ENCODE results near the gene ZNF503.
"Not testable (repeated sequence)": the region's sequence is repeated elsewhere in the genome, so short reads cannot be mapped to it uniquely, and the experiment has no call there.

ZNF503 gene

DNA sequence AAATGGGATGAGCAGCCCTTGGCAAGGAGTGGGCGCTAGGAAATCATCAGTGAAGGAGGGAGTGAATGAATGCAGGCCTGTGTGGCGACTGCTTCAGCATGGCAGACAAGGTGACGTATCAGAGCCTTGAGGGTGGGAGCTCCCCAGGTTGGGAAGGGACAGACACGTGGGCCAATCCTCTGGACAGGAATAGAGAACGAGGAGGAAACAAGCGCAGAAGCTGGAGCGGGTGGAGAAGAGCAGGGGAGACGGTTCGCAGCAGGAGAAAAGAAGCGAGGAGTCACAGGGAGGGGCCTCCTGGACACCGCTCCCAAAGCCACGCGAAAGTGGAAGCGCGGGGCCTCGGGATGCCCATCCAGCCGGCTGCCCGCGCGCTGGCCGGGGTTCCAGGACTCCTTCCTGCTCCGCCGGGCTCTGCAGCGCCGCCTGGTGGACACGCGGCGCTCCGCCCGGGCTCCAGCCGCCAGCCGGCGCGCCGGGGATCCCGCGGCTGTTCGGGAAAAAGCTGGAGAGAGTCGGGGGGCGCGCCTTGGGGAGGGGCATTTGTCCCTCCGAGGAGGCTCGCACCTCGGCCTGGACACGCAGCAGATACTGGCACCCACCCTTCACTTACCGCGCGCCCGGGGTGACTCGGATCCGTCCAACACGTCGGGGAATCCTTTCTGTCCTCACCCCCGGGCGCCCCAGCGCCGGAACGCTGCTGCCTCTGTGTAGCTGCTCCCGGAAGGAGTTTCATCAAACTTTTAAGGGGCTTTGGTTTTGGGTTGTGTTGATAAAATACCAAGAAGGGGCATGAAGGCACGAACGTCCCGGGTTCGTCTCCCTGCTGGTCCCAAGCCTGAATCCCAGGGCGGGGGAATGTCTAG, 6.3 kb downstream of the ZNF503 start:
- DNase-seq = no peak

DNA sequence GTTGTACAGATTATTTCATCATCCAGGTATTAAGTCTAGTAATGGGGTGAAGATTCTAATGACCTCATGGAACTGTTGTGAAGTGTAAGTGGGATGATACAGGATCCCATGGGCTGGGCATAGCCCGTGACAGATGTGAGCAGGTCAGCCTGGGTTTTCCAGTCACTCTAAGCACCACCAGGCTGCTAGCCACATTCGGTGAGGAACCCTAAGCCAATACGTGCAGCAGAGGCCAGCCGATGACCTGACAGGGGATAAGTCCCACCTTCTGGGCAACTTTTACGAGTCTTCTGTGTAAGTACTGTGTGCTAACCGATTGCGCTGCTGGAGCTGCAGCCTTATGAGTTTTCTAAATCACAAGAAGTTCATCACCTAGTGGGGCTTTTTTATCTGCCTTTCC, 7.3 kb downstream of the ZNF503 start:
- DNase-seq = no peak

DNA sequence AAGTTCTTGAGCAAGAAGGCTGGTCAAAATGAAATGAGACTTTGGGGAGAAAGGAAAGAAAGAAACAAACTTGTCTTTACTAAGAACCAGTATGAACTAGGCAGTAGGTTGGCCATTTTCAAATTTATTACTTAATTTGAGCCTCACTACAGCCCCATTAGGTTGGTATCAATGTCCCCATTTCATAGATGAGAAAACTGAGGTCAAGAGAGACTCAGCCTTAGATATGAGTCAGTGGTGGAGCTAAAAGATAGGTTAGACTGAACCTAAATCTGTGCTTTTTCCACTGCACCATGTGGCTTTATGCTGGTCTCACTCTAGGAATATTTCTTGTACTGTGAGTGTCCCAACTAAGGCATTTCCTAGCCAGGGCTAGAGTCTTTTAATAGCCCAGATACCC, 8.8 kb downstream of the ZNF503 start:
- DNase-seq = no peak

DNA sequence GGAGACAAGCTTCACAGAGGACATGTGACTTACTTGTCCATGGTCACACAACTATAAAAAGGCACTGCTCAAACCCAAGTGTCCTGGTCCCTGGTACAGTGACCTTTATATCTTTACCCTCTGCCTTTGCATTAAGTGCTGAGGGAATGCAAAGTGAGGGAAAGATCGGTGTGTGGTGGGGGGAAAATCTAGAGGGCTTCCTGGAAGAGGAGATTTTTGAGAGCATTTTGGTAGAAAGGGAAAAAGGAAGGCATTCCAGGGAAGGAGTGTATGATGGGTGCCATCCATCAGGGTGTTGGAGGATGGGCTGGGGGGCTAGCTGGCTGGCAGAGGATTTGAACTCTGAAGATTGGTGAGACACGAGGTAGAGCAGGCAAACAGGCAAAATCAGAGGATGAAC, 9.3 kb downstream of the ZNF503 start:
- no peak for DNase-seq

DNA sequence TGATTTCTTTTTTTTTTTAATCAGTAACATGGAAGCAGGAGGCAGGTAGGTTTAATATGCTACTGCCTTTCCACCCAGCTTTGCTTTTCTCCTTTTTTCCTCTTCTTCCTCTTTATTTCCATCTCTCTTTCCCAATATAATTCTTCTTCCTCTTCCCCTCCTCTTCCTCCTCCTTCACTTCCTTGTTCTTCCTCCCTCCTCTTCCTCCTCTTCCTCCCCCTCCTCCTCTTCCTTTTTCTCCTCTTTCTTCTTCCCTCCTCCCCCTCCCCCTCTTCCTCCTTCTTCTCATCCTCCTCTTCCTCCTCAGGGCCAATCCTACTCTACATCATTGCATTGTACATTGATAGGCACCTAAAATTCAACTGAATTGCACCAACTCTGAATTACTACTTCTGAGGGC, 11.4 kb downstream of the ZNF503 start:
- no peak for DNase-seq

DNA sequence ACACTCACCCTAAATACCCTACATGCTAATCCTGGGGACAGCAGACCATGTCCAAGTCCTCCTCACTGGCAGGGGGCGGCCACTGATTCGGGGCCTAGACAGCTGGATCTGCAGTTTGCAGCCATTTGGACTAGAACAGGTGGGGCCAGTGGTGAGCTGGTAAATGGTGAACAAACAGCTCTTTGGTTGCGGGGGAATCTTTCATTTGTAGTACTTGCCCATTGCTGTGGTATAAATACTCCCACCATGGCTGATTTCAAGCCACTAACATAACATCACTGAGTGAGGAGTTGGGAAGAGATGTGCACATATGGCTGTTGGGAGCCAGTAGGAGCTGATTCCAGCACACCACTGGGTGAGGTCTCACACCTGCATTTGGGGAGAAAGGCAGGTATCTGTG, 13.5 kb downstream of the ZNF503 start:
- DNase-seq = no peak

DNA sequence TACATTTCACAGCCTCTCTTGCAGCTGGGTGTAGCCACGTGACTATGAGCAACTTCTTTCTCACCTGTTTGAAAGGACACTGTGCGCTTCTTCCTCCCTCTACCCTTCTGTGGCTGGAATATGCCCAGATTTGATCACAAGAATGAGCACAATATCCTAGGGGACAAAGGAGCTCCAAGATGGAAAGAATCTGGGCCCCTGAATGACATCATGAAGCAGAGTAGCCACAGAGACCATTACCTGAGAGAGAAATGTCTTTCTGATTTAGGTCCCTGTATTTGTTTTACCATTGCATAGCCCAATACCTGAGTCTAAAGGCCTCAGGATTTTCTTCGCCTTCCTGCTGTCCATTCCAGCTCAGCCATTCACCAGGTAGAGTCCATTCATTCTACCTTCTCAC, 15.4 kb downstream of the ZNF503 start:
- DNase-seq = no peak

DNA sequence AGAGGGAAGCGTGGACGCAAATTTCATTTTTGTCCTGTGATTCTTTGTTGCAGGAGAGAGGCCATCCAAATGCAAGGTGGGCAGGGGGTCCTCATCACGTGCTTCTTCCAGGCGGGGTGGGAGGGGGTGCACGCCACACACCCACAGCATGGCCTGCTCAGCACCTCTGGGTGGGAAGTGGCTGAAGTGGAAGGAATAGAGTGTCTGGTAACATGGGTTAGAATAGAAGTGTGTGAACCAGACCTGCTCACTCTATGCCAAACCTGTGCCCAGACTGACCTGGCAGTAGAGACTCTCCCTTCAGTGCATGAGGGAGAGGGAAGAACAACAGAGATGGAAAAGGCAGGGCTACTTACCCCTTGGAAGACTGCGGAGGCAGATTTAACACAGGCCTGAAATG, 21.7 kb downstream of the ZNF503 start:
- DNase-seq = no peak

DNA sequence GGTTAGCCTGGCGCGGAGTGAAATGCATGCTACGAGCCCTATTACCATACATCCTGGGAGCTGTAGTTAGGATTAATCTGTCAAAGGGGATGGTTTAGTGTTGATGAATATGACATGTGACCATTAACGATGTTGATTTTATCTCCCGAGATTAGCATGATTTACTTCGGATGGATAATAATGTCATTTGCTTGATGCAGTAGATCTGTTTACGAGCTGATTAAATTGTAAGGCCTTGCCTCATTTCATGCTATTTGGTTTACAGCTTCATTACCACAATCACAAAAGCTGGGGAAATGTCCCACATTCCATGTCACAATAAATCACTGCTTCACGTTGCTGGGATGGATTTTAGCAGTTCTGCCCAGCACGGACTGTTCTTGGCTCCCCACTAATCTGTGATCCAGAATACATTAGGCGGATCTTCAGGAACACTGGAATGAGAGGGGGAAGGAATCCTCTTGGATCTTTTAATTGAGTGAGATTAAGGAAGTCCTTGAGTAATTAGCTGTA, 22.3 kb downstream of the ZNF503 start:
- no peak for DNase-seq

DNA sequence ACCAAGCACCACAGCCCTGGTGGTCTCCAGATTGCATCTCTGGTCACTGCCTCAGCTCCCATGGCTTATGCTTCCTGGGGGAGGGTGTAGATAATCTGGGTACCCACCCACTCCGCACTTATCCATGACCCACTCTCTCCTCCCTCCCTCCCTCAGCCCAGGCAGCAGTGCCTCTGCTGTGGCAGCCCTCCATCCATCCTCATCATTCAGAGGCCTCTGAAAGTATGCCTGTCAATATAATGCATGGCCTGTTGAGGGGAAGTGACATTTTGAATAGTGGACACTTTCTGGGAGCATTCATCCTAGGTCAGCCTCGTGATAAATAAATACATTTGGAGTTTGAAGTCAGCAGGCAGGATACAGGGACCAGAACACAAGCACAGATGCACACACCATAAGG, 23.2 kb downstream of the ZNF503 start:
- DNase-seq = no peak

DNA sequence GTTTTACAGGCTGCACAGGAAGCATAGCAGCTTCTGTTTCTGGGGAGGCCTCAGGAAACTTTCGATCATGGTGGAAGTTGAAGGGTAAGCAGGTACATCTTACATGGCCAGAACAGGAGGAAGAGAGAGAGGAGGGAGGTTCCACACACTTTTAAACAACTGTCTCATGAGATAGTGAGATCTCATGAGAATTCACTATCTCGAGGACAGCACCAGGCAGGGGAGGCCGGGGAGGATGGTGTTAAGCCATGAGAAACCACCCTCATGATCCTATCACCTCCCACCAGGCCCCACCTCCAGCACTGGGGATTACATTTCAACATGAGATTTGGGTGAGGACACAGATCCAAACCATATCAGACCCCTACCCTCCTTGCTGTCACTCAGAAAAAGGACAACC, 23.7 kb downstream of the ZNF503 start:
- no peak for DNase-seq

DNA sequence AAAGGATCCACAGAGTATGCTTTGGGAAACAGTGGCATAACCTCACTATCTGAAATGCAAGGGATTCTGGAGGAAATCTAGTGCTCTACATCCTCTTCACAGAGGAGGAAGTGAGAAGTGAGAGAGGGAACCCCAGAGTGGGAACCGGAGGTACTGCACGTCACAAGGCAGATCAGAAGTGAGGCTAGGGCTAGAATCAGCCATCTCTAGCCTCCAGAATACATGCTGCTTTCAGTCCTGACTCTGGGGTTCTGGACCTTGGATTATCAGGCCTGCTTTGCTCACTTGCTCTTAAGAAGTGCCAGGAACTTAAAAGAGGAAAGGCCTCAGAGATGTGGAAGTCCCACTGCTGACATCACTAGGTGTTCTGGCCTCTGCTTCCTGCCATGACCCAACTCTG, 25.7 kb downstream of the ZNF503 start:
- DNase-seq = no peak

DNA sequence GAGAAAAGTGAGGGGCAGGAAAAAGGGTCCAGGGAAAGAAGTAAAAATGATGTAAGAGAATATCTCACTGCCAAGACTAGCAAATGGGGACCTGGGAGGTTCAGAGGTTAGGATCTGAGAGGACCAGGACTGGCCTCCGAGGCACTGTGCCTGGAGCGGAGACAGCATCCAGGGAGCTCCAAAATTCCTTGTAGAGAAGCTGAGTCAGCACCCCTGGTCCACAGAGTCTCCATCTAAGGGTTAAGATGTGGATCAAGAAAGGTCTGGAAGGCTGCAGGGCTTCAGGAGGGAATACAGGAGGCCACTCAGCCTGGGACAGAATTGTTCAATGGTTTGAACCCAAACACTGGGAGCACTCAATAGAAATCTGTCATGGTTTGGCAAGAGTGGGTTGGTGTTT, 30.6 kb downstream of the ZNF503 start:
- no peak for DNase-seq

DNA sequence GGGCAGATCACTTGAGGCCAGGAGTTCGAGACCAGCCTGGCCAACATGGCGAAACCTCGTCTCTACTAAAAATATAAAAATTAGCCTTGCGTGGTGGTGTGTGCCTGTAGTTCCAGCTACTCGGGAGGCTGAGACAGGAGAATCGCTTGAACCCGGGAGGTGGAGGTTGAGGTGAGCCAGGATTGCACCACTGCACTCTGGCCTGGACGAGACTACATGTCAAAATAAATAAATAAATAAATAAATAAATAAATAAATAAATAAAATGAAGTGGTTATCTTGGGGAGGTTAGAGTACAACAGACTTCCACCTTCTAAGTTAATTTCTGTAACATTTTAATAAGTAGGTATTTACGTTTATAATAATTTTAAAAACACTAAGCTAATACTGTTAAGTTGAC, 31.7 kb downstream of the ZNF503 start:
- not testable (repeated sequence) for DNase-seq

DNA sequence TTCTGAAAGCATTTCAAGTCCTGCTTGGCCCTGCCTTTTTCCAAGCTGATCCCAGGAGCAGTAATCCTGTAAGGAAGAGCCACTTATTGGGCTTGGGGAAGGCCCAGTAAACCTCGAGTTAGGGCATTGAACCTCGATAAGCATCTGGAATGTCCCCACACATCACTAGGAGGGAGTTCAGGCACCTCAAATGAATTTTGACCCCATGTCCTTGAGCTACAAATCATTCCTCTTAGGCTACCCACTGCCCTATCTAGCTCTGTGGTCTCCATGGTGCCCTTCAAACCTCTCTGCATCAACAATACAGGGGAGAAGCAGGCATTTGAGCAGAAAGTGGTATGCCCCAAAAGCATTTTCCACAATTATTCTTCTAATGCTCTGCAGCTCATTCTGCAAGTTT, 33.7 kb downstream of the ZNF503 start:
- DNase-seq = no peak

DNA sequence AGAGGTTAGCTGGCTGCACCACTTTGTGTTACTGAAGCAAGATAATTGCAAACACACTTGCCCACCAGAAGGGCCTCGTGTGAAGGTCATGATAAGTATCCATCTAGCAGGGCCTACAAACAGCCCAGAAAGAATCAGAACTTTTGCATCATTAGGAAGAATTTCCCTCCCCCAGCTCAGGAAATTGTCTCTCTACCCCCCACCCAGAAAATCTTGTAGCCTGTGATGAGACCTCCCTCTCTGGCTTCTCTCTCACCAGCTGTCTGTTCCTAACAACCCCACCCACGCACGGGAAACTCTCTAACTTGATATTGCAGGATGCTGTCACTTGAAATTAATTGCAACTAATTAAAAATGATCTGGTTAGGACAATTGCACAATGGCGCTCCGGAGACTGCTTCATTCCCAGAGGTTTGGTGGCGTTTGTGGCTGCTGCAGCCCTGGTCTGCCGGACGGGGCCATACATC, 34.5 kb downstream of the ZNF503 start:
- no peak for DNase-seq

DNA sequence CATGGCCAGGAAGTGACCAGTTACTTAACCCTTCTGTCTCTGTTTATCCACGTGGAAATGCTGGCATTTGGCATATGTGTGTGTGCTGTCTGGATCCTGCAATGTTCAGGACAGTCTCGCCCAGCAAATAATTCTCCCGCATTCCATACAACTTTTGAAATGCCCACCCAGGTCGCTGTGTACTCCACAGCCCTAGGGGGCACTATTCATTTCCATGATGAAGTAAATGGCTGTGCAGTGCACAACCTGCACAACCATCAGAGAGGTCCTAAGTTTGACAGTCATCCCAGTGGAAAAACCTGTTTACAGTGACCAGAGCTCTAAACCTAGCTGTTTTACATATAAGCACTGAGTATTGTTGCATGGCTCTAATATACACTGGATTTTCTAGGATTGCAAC, 38.1 kb downstream of the ZNF503 start:
- no peak for DNase-seq

DNA sequence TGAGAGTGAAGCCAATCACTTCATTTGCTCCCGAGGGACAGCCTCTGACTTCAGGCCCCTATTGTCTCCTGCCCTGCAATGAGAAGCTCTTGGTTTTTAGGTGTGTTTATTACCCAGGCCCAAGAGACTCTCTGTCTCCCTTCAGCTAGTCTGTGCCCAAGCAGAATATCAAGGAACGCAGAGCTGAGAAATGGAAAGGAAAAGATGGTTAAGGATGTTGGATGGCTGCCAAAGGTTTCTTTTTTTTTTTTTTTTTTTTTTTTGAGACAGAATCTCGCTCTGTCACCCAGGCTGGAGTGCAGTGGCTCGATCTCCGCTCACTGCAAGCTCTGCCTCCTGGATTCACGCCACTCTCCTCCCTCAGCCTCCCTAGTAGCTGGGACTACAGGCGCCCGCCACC, 41.7 kb downstream of the ZNF503 start:
- peak; percentile 41 for DNase-seq

DNA sequence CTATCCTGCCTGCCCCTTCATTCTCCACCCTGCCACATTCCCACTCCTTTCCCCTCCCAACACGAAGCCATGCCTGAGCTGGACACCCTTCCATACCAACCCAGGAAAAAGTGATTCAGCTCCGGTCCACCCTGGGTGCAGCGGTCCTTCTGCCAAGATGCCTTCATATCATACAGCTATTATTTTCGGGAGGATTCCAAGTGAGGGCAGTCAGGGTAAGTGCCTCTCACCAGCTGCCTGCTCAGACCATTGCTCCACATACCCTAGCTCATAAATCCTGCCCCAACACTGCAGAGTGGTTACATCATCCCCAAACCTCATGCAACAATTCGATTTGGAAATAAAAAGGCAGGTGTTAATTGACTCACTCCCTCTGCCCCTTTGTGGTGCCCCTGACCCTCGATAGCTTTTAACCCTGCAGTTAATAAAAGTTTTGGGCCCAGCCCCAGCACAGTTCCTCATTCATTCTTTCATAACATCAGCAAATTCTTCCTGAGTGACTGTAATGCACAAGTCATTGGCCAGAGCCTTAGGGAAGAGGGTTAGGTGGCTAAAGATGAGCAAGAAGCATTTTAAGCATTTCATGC, 42.6 kb downstream of the ZNF503 start:
- DNase-seq = no peak

DNA sequence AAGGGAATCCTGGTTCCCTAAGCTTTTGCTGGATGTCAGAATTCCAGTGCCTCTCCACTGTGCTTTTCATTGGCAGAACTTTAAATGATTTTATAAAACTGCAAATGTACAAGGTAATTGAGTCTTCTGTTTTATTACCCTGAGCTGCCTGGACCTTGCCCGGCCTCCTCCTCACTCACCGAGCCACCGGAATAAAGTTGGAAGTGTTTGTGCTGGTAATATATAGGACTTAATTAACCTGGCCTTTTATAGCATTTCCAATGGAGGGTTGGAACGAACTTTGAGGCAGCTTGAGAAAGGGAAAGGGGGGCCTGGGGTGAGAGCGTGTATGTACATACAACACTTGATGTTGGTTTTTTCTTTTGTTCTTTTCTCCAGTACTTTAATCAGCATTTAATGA, 43.4 kb downstream of the ZNF503 start:
- DNase-seq = no peak

DNA sequence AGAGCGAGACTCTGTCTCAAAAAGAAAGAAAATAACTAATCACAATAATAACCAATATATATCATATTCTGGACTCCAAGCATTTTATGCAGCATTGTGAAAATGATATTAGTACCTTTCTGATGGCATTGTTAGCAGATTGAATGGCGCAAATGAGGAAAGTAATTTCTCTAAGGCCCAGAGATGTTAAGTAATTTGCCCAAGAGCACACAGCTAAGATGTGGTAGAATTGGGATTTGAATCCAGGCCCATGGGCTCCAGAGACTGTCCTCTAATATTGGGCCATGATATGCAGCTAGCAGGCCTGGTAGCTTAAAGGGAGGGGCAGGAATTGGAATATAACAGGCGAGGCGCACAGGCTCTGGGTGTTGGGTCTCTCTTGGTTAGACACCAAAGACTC, 44.1 kb downstream of the ZNF503 start:
- no peak for DNase-seq

DNA sequence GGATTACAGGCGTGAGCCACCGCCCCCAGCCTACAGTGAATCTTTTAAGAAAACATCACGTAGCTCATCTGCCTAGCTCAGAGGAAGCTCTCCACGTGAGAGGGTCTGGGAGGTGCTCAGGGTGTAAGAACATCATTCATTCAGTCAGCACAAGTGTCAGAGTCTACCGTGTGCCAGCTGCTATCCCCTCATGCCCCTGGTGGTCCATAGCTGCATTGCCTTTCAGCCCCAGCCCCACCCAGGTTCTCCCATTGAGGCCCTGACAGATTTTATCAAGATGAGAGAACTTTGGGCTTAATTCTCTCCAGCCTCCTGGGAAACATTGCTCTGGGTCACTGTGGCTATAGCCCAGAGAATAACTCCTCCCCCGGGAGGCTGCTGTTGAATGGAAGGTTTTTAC, 45.1 kb downstream of the ZNF503 start:
- DNase-seq = no peak

DNA sequence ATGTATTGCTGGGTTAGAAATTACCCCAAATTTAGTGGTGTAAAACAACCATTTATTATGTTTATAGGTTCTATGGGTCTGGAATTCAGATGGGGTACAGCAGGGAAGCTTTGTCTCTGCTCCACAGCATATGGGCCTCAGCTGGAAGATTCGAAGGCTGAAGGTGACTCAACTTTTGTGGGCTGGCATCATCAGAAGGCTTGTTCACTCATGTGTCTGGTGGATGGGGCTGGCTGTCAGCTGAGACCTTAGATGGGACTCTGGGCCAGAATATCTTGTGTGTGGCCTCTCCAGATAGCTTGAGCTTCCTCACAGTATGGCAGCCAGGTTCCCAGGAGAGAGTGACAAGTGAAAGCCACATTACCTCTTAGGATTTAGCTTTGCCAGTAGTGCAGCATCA, 45.9 kb downstream of the ZNF503 start:
- DNase-seq = no peak

DNA sequence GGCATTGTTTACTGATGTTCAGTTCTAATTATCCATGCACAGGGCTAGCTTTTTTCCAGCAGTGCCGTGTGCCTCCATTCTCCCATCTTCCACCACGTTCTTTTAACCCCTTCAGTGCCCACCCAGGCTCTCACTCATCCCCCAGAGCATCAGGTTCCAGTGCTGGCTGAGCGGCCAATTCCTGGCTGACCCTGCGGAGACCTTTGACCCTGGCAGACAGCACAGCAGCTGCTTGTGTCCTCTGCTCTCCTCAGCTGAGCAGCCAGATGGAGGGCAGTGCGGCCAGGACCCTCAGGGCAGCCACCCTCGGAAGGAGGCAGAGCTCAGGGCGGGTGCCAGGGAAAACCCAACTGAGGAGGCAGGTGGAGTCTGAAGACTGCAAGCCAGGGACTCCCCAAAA, 48.4 kb downstream of the ZNF503 start:
- DNase-seq = no peak

DNA sequence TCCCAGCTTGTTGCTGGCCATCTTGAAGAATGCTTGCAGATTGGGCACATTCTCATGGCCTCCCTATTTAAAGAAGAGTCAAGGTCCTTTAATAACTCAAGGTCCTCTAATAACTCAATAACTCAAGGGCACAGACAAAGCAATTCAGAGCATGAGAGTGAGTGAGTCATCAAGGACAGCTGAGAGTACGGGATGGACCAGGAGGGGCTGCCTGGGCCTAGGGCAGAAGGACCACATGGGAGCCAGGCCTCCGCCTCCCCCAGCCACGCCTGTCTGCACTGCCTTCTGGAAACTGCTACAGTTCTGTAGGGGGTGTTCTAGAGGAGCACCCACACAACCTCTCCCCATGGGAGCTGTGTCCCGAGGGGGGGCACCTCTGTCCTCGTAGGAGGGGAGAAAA, 48.9 kb downstream of the ZNF503 start:
- DNase-seq = no peak

Measured in NCI-H2171 treated with DMSO at 0.1 percent for 48 hours (cell line).